GM23338 (cell line): Measurements from ENCODE around the gene PRKD1. TPM values are rescaled to one million over a fixed set of nuclear protein-coding genes. Genes with fewer than 3 reads are reported as not detected.

Experiments
- ATAC-seq: fragments of 200-7000 bp; cut with Tn5 transposase; 3 replicates; pipeline ENCODE4 v1.9.1; 2020
- DNase-seq: peaks from one replicate; pipeline ENCODE4 v3.0.0-alpha.2; 2015; ENCODE audit warnings: low spot score
- H2AFZ ChIP-seq: fragments of 200-600 bp; sonication (generic); 2 replicates; pipeline ENCODE4 v1.8.0; 2016; ENCODE audit warnings: antibody characterized with exemption, mild to moderate bottlenecking, moderate library complexity
- H3F3A ChIP-seq: fragments of 200-600 bp; sonication (generic); replicated peaks from 2 replicates; pipeline ENCODE4 v1.8.0; 2017; ENCODE audit warnings: antibody characterized with exemption, mixed run types, low read depth
- H3K27ac ChIP-seq: fragments of 200-600 bp; sonication (generic); 2 replicates; pipeline ENCODE4 v1.6.1; 2016; ENCODE audit warnings: low read depth
- H3K27me3 ChIP-seq: fragments of 200-600 bp; sonication (generic); 2 replicates; pipeline ENCODE4 v1.8.0; 2016; ENCODE audit warnings: mild to moderate bottlenecking, mixed run types, moderate library complexity; ENCODE audit not compliant: insufficient read depth
- H3K36me3 ChIP-seq: fragments of 200-600 bp; sonication (generic); 2 replicates; pipeline ENCODE4 v1.8.0; 2016; ENCODE audit warnings: mild to moderate bottlenecking; ENCODE audit not compliant: insufficient read depth
- H3K4me1 ChIP-seq: fragments of 200-600 bp; sonication (generic); 2 replicates; pipeline ENCODE4 v1.8.0; 2016; ENCODE audit warnings: mild to moderate bottlenecking, moderate library complexity; ENCODE audit not compliant: insufficient read depth
- H3K4me2 ChIP-seq: fragments of 200-600 bp; sonication (generic); 2 replicates; pipeline ENCODE4 v1.7.1; 2017; ENCODE audit warnings: mixed run types
- H3K4me3 ChIP-seq: fragments of 200-600 bp; sonication (generic); 2 replicates; pipeline ENCODE4 v1.6.1; 2016; ENCODE audit warnings: mixed run types
- H3K79me2 ChIP-seq: fragments of 200-600 bp; sonication (generic); replicated peaks from 2 replicates; pipeline ENCODE4 v1.8.0; 2017; ENCODE audit warnings: mild to moderate bottlenecking; ENCODE audit not compliant: insufficient read depth
- H3K9me2 ChIP-seq: fragments of 200-600 bp; sonication (generic); 2 replicates; pipeline ENCODE4 v1.8.0; 2017; ENCODE audit not compliant: insufficient read depth
- H4K20me1 ChIP-seq: fragments of 200-600 bp; sonication (generic); replicated peaks from 2 replicates; pipeline ENCODE4 v1.8.0; 2017; ENCODE audit warnings: mild to moderate bottlenecking; ENCODE audit not compliant: insufficient read depth
- H3K27ac Mint-ChIP-seq: 2 replicates; pipeline ENCODE4 v1.8.0; 2020; ENCODE audit warnings: inconsistent platforms, mild to moderate bottlenecking, moderate library complexity, mixed read lengths
- H3K27me3 Mint-ChIP-seq: 3 replicates; pipeline ENCODE4 v1.8.0; 2022; ENCODE audit warnings: low read depth, mild to moderate bottlenecking, moderate library complexity, mixed read lengths, inconsistent platforms; ENCODE audit not compliant: insufficient read depth, poor library complexity
- H3K36me3 Mint-ChIP-seq: 3 replicates; pipeline ENCODE4 v1.8.0; 2021; ENCODE audit warnings: low read depth, mild to moderate bottlenecking, inconsistent platforms, moderate library complexity, mixed read lengths
- H3K4me1 Mint-ChIP-seq: 3 replicates; pipeline ENCODE4 v1.8.0; 2020; ENCODE audit warnings: mild to moderate bottlenecking, inconsistent platforms, mixed read lengths
- H3K4me3 Mint-ChIP-seq: 3 replicates; pipeline ENCODE4 v1.8.0; 2021; ENCODE audit warnings: moderate library complexity, mild to moderate bottlenecking, inconsistent platforms, mixed read lengths
- H3K9me3 Mint-ChIP-seq: 3 replicates; pipeline ENCODE4 v1.8.0; 2020; ENCODE audit warnings: moderate library complexity, mild to moderate bottlenecking, inconsistent platforms, mixed read lengths
- CREB1 ChIP-seq: fragments of 250-450 bp; sonication (Bioruptor Pico); IDR thresholded peaks from 2 replicates; pipeline ENCODE4 v1.5.0; 2020; ENCODE audit warnings: low read depth, mild to moderate bottlenecking, moderate library complexity
- ZNF114 ChIP-seq: fragments of 250-450 bp; sonication (Bioruptor Pico); IDR thresholded peaks from 2 replicates; pipeline ENCODE4 v1.5.0; 2020; ENCODE audit warnings: mild to moderate bottlenecking, moderate library complexity
- ZNF331 ChIP-seq: fragments of 250-450 bp; sonication (Bioruptor Pico); IDR thresholded peaks from 2 replicates; pipeline ENCODE4 v1.5.0; 2020; ENCODE audit warnings: low read depth, mild to moderate bottlenecking, moderate library complexity
- polyA plus RNA-seq: library from polyadenylated mRNA; unstranded; fragments of >200 nt; fragmentation: Nextera tagmentation; extraction: Ambion mirVana; gene quantifications from 2 replicates; pipeline ENCODE4 v1.2.1, GENCODE V29; 2016
- total RNA-seq: library from RNA; depleted of rRNA; stranded (reverse); fragments of >200 nt; shearing (Covaris generic); gene quantifications from 2 replicates; pipeline ENCODE4 v1.2.3, GENCODE V29; 2014
- TF ChIP-seq, protein P1 (sequence below): fragments of 250-450 bp; sonication (Bioruptor Pico); IDR thresholded peaks from 2 replicates; pipeline ENCODE4 v1.5.0; 2020; ENCODE audit warnings: mild to moderate bottlenecking, moderate library complexity
- TF ChIP-seq, protein P2 (sequence below): IDR thresholded peaks from one replicate; pipeline ENCODE4 v1.6.1; 2018; ENCODE audit warnings: antibody characterized with exemption; ENCODE audit not compliant: unreplicated experiment
- TF ChIP-seq, protein P3 (sequence below): IDR thresholded peaks from 2 replicates; pipeline ENCODE4 v1.6.1; 2016; ENCODE audit warnings: antibody characterized with exemption

Gene PRKD1
- total and polyA plus RNA-seq, 2 experiments from 2014 or later, result 3.1 to 9.7 TPM

- TF ChIP-seq, protein P1, sequence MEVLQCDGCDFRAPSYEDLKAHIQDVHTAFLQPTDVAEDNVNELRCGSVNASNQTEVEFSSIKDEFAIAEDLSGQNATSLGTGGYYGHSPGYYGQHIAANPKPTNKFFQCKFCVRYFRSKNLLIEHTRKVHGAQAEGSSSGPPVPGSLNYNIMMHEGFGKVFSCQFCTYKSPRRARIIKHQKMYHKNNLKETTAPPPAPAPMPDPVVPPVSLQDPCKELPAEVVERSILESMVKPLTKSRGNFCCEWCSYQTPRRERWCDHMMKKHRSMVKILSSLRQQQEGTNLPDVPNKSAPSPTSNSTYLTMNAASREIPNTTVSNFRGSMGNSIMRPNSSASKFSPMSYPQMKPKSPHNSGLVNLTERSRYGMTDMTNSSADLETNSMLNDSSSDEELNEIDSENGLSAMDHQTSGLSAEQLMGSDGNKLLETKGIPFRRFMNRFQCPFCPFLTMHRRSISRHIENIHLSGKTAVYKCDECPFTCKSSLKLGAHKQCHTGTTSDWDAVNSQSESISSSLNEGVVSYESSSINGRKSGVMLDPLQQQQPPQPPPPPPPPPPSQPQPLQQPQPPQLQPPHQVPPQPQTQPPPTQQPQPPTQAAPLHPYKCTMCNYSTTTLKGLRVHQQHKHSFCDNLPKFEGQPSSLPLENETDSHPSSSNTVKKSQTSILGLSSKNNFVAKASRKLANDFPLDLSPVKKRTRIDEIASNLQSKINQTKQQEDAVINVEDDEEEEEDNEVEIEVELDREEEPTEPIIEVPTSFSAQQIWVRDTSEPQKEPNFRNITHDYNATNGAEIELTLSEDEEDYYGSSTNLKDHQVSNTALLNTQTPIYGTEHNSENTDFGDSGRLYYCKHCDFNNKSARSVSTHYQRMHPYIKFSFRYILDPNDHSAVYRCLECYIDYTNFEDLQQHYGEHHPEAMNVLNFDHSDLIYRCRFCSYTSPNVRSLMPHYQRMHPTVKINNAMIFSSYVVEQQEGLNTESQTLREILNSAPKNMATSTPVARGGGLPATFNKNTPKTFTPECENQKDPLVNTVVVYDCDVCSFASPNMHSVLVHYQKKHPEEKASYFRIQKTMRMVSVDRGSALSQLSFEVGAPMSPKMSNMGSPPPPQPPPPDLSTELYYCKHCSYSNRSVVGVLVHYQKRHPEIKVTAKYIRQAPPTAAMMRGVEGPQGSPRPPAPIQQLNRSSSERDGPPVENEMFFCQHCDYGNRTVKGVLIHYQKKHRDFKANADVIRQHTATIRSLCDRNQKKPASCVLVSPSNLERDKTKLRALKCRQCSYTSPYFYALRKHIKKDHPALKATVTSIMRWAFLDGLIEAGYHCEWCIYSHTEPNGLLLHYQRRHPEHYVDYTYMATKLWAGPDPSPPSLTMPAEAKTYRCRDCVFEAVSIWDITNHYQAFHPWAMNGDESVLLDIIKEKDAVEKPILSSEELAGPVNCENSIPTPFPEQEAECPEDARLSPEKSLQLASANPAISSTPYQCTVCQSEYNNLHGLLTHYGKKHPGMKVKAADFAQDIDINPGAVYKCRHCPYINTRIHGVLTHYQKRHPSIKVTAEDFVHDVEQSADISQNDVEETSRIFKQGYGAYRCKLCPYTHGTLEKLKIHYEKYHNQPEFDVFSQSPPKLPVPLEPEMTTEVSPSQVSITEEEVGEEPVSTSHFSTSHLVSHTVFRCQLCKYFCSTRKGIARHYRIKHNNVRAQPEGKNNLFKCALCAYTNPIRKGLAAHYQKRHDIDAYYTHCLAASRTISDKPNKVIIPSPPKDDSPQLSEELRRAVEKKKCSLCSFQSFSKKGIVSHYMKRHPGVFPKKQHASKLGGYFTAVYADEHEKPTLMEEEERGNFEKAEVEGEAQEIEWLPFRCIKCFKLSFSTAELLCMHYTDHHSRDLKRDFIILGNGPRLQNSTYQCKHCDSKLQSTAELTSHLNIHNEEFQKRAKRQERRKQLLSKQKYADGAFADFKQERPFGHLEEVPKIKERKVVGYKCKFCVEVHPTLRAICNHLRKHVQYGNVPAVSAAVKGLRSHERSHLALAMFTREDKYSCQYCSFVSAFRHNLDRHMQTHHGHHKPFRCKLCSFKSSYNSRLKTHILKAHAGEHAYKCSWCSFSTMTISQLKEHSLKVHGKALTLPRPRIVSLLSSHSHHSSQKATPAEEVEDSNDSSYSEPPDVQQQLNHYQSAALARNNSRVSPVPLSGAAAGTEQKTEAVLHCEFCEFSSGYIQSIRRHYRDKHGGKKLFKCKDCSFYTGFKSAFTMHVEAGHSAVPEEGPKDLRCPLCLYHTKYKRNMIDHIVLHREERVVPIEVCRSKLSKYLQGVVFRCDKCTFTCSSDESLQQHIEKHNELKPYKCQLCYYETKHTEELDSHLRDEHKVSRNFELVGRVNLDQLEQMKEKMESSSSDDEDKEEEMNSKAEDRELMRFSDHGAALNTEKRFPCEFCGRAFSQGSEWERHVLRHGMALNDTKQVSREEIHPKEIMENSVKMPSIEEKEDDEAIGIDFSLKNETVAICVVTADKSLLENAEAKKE, result no peak
- TF ChIP-seq, protein P2, sequence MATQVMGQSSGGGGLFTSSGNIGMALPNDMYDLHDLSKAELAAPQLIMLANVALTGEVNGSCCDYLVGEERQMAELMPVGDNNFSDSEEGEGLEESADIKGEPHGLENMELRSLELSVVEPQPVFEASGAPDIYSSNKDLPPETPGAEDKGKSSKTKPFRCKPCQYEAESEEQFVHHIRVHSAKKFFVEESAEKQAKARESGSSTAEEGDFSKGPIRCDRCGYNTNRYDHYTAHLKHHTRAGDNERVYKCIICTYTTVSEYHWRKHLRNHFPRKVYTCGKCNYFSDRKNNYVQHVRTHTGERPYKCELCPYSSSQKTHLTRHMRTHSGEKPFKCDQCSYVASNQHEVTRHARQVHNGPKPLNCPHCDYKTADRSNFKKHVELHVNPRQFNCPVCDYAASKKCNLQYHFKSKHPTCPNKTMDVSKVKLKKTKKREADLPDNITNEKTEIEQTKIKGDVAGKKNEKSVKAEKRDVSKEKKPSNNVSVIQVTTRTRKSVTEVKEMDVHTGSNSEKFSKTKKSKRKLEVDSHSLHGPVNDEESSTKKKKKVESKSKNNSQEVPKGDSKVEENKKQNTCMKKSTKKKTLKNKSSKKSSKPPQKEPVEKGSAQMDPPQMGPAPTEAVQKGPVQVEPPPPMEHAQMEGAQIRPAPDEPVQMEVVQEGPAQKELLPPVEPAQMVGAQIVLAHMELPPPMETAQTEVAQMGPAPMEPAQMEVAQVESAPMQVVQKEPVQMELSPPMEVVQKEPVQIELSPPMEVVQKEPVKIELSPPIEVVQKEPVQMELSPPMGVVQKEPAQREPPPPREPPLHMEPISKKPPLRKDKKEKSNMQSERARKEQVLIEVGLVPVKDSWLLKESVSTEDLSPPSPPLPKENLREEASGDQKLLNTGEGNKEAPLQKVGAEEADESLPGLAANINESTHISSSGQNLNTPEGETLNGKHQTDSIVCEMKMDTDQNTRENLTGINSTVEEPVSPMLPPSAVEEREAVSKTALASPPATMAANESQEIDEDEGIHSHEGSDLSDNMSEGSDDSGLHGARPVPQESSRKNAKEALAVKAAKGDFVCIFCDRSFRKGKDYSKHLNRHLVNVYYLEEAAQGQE, result no peak
- TF ChIP-seq ZNF114 (CRISPR knock-in tag), result no peak
These were observed 15.8 kb downstream of the PRKD1 start (continued) for GRCh38 chr14:29911810-29912209.

GRCh38 chr14:29908652-29909577, 18.7 kb downstream of the PRKD1 start:
- no peak for TF ChIP-seq CREB1
- TF ChIP-seq, protein P2, result no peak
- TF ChIP-seq, protein P3, sequence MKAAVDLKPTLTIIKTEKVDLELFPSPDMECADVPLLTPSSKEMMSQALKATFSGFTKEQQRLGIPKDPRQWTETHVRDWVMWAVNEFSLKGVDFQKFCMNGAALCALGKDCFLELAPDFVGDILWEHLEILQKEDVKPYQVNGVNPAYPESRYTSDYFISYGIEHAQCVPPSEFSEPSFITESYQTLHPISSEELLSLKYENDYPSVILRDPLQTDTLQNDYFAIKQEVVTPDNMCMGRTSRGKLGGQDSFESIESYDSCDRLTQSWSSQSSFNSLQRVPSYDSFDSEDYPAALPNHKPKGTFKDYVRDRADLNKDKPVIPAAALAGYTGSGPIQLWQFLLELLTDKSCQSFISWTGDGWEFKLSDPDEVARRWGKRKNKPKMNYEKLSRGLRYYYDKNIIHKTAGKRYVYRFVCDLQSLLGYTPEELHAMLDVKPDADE, result no peak
- TF ChIP-seq ZNF331 (CRISPR knock-in tag), result no peak

More at GRCh38 chr14:29908652-29909577, 18.7 kb downstream of the PRKD1 start:
- no peak overlapping the region for H3K4me3 Mint-ChIP-seq
- Histone ChIP-seq H3F3A (no peaks in the 10 kb centered on the region), H3K4me1 (no peaks in the 10 kb centered on the region), H3K9me2 (no peaks in the 10 kb centered on the region), H3K36me3 (no peaks in the 10 kb centered on the region), H3K79me2 (no peaks in the 10 kb centered on the region), H3K4me3 (no peak overlapping the region), H3K27me3 (no peaks in the 10 kb centered on the region), H2AFZ (no peak overlapping the region), H3K4me2 (no peak overlapping the region), H3K27ac (no peak overlapping the region), H4K20me1 (no peaks in the 10 kb centered on the region)
- DNase-seq, result no peak
- peaks cover 18% of the 10 kb centered on the region for H3K9me3 Mint-ChIP-seq
- H3K27ac Mint-ChIP-seq, result no peak overlapping the region
- H3K36me3 Mint-ChIP-seq, result peaks cover 12% of the 10 kb centered on the region
- ATAC-seq, result no peak
- peaks cover 2% of the 10 kb centered on the region for H3K27me3 Mint-ChIP-seq
- H3K4me1 Mint-ChIP-seq, result peaks cover 8% of the 10 kb centered on the region; the same call in 2 of the 3 replicates
